Activated CD8-positive, alpha-beta T cell treated with anti-CD3 and anti-CD28 coated beads for 36 hours (primary cell): ENCODE results near the gene STARD3. TPM values are rescaled to one million over a fixed set of nuclear protein-coding genes. Genes with fewer than 3 reads are reported as not detected.
A peak's percentile ranks its signal among the peaks of the same experiment; 100 is the strongest.

Source experiments
- ATAC-seq: fragments of 200-7000 bp; cut with Tn5 transposase; one replicate; pipeline ENCODE4 v1.10.0; 2021; ENCODE audit warnings: mild to moderate bottlenecking, moderate library complexity
- CTCF ChIA-PET: fragments of 350-600 bp; sonication (Branson Sonifier 250); formaldehyde crosslinking; loops from one replicate; lab custom pipeline; 2021; ENCODE audit warnings: antibody characterized with exemption; lab: Charles Lee
- POLR2A ChIA-PET: fragments of 350-600 bp; sonication (Branson Sonifier 250); formaldehyde crosslinking; loops from one replicate; lab custom pipeline; 2021; ENCODE audit warnings: antibody characterized with exemption; lab: Charles Lee
- DNase-seq: peaks from one replicate; pipeline ENCODE4 v3.0.0-alpha.2; 2020
- H3K27ac Mint-ChIP-seq: one replicate; pipeline ENCODE4 v1.8.0; 2021; ENCODE audit warnings: mild to moderate bottlenecking, mixed read lengths
- H3K27me3 Mint-ChIP-seq: one replicate; pipeline ENCODE4 v1.8.0; 2021; ENCODE audit warnings: mixed read lengths
- H3K36me3 Mint-ChIP-seq: one replicate; pipeline ENCODE4 v1.8.0; 2021; ENCODE audit warnings: low read depth, mixed read lengths
- H3K4me1 Mint-ChIP-seq: one replicate; pipeline ENCODE4 v1.8.0; 2021; ENCODE audit warnings: low read depth, mixed read lengths
- H3K4me3 Mint-ChIP-seq: one replicate; pipeline ENCODE4 v1.8.0; 2021; ENCODE audit warnings: mild to moderate bottlenecking, moderate library complexity, mixed read lengths
- H3K9me3 Mint-ChIP-seq: one replicate; pipeline ENCODE4 v1.8.0; 2021; ENCODE audit warnings: mixed read lengths
- intact Hi-C: fragments of 100-400 bp; cut with micrococcal nuclease; formaldehyde crosslinking; loops from one replicate; pipeline ENCODE4 v1.10.0; 2022
- total RNA-seq, 2 experiments: library from RNA; stranded (reverse); gene quantifications; one replicate each; pipeline ENCODE4 v1.2.3, GENCODE V29; 2021
- TF ChIP-seq, protein P1 (sequence below): fragments of 200-600 bp; IDR thresholded peaks from one replicate; pipeline ENCODE4 v1.8.0; 2022; ENCODE audit warnings: antibody characterized with exemption, mild to moderate bottlenecking

Gene STARD3
- total RNA-seq, 2 experiments from 2014 or later, result 48.7 to 50.3 TPM

DNA sequence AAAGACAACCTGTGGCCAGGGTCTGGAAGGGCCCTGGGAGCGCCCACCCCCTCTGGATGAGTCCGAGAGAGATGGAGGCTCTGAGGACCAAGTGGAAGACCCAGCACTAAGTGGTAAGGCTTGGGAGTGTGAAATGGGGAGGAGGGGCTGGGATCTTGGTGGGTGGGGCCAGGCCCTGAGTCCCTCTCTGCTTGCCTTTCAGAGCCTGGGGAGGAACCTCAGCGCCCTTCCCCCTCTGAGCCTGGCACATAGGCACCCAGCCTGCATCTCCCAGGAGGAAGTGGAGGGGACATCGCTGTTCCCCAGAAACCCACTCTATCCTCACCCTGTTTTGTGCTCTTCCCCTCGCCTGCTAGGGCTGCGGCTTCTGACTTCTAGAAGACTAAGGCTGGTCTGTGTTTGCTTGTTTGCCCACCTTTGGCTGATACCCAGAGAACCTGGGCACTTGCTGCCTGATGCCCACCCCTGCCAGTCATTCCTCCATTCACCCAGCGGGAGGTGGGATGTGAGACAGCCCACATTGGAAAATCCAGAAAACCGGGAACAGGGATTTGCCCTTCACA is 1.2 kb upstream of the STARD3 start:
- Mint-ChIP-seq H3K4me1 (peaks cover 39% of the 10 kb centered on the region), H3K27me3 (peaks cover 3% of the 10 kb centered on the region), H3K36me3 (peaks cover 5% of the 10 kb centered on the region), H3K4me3 (peak overlapping the region; percentile 90), H3K27ac (peak overlapping the region; percentile 87), H3K9me3 (no peaks in the 10 kb centered on the region)
- ChIA-PET POLR2A (interaction anchor here (1.0 to 1.6 kb wide), 2 partner anchors 13 to 118 kb away, joined by 3 to 4 read pairs; no protein-coding TSS in a partner anchor), CTCF (interaction anchor here (1.0 to 9.3 kb wide), 11 partner anchors 9 to 128 kb away, joined by 3 to 224 read pairs (median 4); partner anchors contain the start of gene PNMT)
- TF ChIP-seq, protein P1, sequence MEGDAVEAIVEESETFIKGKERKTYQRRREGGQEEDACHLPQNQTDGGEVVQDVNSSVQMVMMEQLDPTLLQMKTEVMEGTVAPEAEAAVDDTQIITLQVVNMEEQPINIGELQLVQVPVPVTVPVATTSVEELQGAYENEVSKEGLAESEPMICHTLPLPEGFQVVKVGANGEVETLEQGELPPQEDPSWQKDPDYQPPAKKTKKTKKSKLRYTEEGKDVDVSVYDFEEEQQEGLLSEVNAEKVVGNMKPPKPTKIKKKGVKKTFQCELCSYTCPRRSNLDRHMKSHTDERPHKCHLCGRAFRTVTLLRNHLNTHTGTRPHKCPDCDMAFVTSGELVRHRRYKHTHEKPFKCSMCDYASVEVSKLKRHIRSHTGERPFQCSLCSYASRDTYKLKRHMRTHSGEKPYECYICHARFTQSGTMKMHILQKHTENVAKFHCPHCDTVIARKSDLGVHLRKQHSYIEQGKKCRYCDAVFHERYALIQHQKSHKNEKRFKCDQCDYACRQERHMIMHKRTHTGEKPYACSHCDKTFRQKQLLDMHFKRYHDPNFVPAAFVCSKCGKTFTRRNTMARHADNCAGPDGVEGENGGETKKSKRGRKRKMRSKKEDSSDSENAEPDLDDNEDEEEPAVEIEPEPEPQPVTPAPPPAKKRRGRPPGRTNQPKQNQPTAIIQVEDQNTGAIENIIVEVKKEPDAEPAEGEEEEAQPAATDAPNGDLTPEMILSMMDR, result no peak
- DNase-seq (no peak), ATAC-seq (no peak)
- intact Hi-C loops, result loop anchor here (10.0 kb wide), 1 partner anchor 229 kb away; the partner anchor contains the start of genes IKZF3 and ZPBP2

DNA sequence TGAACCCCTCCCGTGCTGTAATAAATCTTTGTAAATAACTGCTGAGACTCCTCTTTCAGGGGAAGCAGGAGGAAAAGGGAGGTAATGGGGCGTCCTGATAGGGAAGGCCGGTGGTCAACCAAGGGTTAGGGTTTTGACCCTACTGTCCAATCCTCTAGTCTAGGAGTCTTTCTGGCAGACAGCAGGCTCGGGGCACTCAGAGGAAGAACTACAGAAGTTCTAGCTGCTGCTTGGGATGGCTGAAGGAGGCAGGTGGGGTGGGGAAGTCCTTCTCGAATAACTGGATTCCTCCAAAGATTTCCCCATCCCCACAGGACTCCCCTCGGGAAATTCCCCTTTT is 387 bp upstream of the STARD3 start:
- peaks cover 5% of the 10 kb centered on the region for H3K36me3 Mint-ChIP-seq
- TF ChIP-seq, protein P1, result no peak
- intact Hi-C loops, result loop anchor here (10.0 kb wide), 1 partner anchor 228 kb away; the partner anchor contains the start of genes IKZF3 and ZPBP2
- H3K4me1 Mint-ChIP-seq, result peaks cover 40% of the 10 kb centered on the region
- DNase-seq, result peak; percentile 27
- no peaks in the 10 kb centered on the region for H3K9me3 Mint-ChIP-seq
- CTCF ChIA-PET, result interaction anchor here (6.2 to 9.3 kb wide), 2 partner anchors 15 to 16 kb away, joined by 58 to 224 read pairs; no protein-coding TSS in a partner anchor
- no peaks in the 10 kb centered on the region for H3K27me3 Mint-ChIP-seq
- H3K27ac Mint-ChIP-seq, result peak overlapping the region; percentile 87
- peak; percentile 5 for ATAC-seq
- POLR2A ChIA-PET, result interaction anchor here (0.6 kb wide), 1 partner anchor 94 kb away, joined by 4 read pairs; the partner anchor contains the start of gene MIEN1
- H3K4me3 Mint-ChIP-seq, result peak overlapping the region; percentile 90

DNA sequence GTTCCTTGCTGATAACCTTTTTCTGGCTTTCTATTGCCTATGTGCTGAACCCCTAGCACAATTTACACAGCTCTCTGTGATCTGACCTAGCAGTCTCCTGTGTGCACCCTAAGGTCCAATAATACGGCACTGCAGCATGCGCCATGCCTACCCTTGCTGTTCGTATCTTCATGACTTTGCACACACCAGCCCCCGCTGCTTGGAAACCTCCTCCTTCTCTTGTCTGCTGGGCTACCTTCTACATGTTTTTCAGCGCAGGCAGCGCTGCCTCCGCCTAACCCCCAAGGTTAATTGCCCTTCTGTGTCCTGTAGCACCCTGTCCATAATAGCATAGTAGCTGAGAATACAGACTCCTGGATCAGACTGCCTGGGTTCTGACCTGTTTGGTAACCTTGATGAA is 1.4 kb downstream of the STARD3 start:
- CTCF ChIA-PET, result interaction anchor here (0.7 to 9.3 kb wide), 7 partner anchors 10 to 92 kb away, joined by 3 to 224 read pairs (median 7); partner anchors contain the start of genes MIEN1 and PNMT
- Mint-ChIP-seq H3K36me3 (peaks cover 5% of the 10 kb centered on the region), H3K4me1 (peaks cover 56% of the 10 kb centered on the region), H3K27me3 (no peaks in the 10 kb centered on the region), H3K9me3 (no peaks in the 10 kb centered on the region), H3K27ac (peak overlapping the region; percentile 87), H3K4me3 (peak overlapping the region; percentile 90)
- TF ChIP-seq, protein P1, result no peak
- POLR2A ChIA-PET, result interaction anchor here (1.0 to 1.6 kb wide), 8 partner anchors 13 to 288 kb away, joined by 3 to 5 read pairs (median 4); no protein-coding TSS in a partner anchor
- ATAC-seq (no peak), DNase-seq (no peak)
- intact Hi-C loops, result loop anchor here (10.0 kb wide), 1 partner anchor 226 kb away; the partner anchor contains the start of genes IKZF3 and ZPBP2

DNA sequence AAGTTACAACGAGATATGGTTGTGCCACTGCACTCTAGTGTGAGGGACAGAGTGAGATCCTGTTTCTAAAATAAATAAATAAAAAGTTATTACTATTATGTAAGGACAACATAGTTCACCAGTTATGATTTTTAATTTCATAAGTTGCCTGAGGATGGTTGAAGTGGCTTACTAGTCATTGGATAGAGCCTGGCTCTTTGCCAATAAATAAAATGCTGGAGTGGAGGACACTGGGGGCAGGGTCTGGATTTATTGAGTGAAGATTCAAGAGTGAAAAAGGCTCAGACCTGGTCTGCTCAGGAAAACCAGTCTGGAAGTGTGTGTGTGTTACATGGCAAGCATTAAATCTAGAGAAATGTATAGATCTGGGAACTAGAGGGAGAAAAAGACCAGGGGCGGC is 2.1 kb downstream of the STARD3 start:
- no peak overlapping the region for H3K27ac Mint-ChIP-seq
- peaks cover 62% of the 10 kb centered on the region for H3K4me1 Mint-ChIP-seq
- H3K36me3 Mint-ChIP-seq, result peaks cover 5% of the 10 kb centered on the region
- ATAC-seq (no peak), DNase-seq (no peak)
- TF ChIP-seq, protein P1, result no peak
- intact Hi-C loops, result loop anchor here (10.0 kb wide), 1 partner anchor 226 kb away; the partner anchor contains the start of genes IKZF3 and ZPBP2
- ChIA-PET CTCF (interaction anchor here (1.3 to 11.1 kb wide), 5 partner anchors 14 to 115 kb away, joined by 3 to 111 read pairs (median 11); partner anchors contain the start of genes MIEN1, PNMT and PPP1R1B), POLR2A (interaction anchor here (0.7 to 1.6 kb wide), 3 partner anchors 17 to 287 kb away, joined by 3 to 5 read pairs (median 3); no protein-coding TSS in a partner anchor)
- no peaks in the 10 kb centered on the region for H3K9me3 Mint-ChIP-seq
- H3K27me3 Mint-ChIP-seq, result no peaks in the 10 kb centered on the region
- no peak overlapping the region for H3K4me3 Mint-ChIP-seq
